Esophagus muscularis mucosa (tissue), 4 donors: ENCODE data around the gene AACS. TPM values are rescaled to one million over a fixed set of nuclear protein-coding genes. Genes with fewer than 3 reads are reported as not detected.
"Not testable (repeated sequence)": the region's sequence is repeated elsewhere in the genome, so short reads cannot be mapped to it uniquely, and the experiment has no call there.

Experiments
- DNase-seq: peaks from one replicate; pipeline ENCODE4 v3.0.0-alpha.2; 2017; ENCODE audit errors: extremely low spot score
- H3K27ac ChIP-seq, 4 donors: fragments of 200-600 bp; sonication (generic); replicated peaks in 1 of 4; 1 replicate in 3 of 4; 2 replicates in 1 of 4; pipeline ENCODE4 v1.5.1; 2016 to 2019; ENCODE audit warnings: mild to moderate bottlenecking in 1 of 4
- H3K27me3 ChIP-seq, 4 donors: fragments of 200-600 bp; sonication (generic); one replicate each; pipeline versions ENCODE4 v1.5.1 to v1.6.0; 2016 to 2019
- H3K36me3 ChIP-seq, 4 donors: fragments of 200-600 bp; sonication (generic); one replicate each; pipeline ENCODE4 v1.5.1; 2016 to 2019
- H3K4me1 ChIP-seq, 4 donors: fragments of 200-600 bp; sonication (generic); one replicate each; pipeline ENCODE4 v1.5.1; 2016 to 2019
- H3K4me3 ChIP-seq, 4 donors: fragments of 200-600 bp; sonication (generic); 1 replicate in 2 of 4; 2 replicates in 2 of 4; pipeline ENCODE4 v1.5.1; 2016 to 2019; ENCODE audit warnings: mild to moderate bottlenecking in 4 of 4, moderate library complexity in 1 of 4
- H3K9me3 ChIP-seq, 4 donors: fragments of 200-600 bp; sonication (generic); 1 replicate in 3 of 4; 2 replicates in 1 of 4; pipeline ENCODE4 v1.5.1; 2016 to 2019
- EP300 ChIP-seq: sonication (generic); formaldehyde crosslinking; IDR thresholded peaks from one replicate; pipeline ENCODE4 v1.6.1; 2017; ENCODE audit warnings: antibody characterized with exemption
- POLR2A ChIP-seq: fragments of 450-650 bp; IDR thresholded peaks from one replicate; pipeline ENCODE4 v1.6.1; 2017; ENCODE audit warnings: antibody characterized with exemption, moderate library complexity, mild to moderate bottlenecking, low read depth
- POLR2AphosphoS5 ChIP-seq, 2 donors: sonication (generic); formaldehyde crosslinking; IDR thresholded peaks; one replicate each; pipeline ENCODE4 v1.6.1; 2017; ENCODE audit warnings: antibody characterized with exemption in 2 of 2
- WGBS: methylation state at CpG from one replicate; pipeline ENCODE4 v1.1.5; 2018; 5-methylcytosine and 5-hydroxymethylcytosine counted together
- intact Hi-C: fragments of 100-400 bp; cut with DNase I; formaldehyde crosslinking; loops from one replicate; pipeline ENCODE4 v1.15.1; 2023
- total RNA-seq, 4 donors: library from RNA; depleted of rRNA; stranded (reverse); fragments of >200 nt; gene quantifications; one replicate each; pipeline versions ENCODE4 v1.1.0 to v1.2.1, GENCODE V29; 2016
- TF ChIP-seq, protein P1 (sequence below), 3 experiments: fragments of 200-600 bp in 2 of 3; fragments of 450-650 bp in 1 of 3; sonication (generic) in 2 of 3; IDR thresholded peaks; one replicate each; pipeline ENCODE4 v1.5.1; 2017 to 2019; ENCODE audit warnings: antibody characterized with exemption in 3 of 3, mild to moderate bottlenecking in 2 of 3, moderate library complexity in 1 of 3

The AACS gene
- total RNA-seq, 4 donors from 2014 or later = 10.2 to 16.7 (median 13.9) TPM

DNA sequence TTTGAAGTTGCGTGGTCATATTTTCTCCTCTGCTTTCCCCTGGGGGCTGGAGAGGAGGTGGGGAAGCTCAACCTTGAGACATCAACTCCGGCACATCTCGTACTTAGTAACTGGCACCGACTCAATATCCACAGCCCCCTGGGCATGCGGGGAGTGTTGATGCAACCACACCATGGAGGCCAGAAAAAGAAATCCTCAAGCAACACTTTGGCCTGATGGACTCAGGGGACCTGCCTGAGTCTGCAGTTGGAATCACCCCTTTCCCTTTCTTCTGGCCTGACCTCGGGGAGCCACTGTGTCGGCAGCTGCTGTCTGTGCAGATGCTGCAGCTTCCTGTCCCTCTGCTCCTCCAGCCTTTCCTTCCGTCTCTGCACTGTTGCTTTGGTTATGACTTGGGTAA, 11.4 kb upstream of the AACS start:
- H3K27ac ChIP-seq = no peak overlapping the region
- no peak for DNase-seq
- WGBS = 69% methylated on average over 8 of the region's 8 CpGs
- no peaks in the 10 kb centered on the region for H3K9me3 ChIP-seq
- no peak overlapping the region for H3K4me3 ChIP-seq
- intact Hi-C loops = no loop called here
- H3K4me1 ChIP-seq = peaks cover 5 to 13% (median 11%) of the 10 kb centered on the region in 4 donors
- no peaks in the 10 kb centered on the region for H3K27me3 ChIP-seq
- H3K36me3 ChIP-seq = no peaks in the 10 kb centered on the region
- TF ChIP-seq POLR2A (no peak), EP300 (no peak), POLR2AphosphoS5 (IDR thresholded peaks at IDR 0.05) (no peak)
- TF ChIP-seq, protein P1, sequence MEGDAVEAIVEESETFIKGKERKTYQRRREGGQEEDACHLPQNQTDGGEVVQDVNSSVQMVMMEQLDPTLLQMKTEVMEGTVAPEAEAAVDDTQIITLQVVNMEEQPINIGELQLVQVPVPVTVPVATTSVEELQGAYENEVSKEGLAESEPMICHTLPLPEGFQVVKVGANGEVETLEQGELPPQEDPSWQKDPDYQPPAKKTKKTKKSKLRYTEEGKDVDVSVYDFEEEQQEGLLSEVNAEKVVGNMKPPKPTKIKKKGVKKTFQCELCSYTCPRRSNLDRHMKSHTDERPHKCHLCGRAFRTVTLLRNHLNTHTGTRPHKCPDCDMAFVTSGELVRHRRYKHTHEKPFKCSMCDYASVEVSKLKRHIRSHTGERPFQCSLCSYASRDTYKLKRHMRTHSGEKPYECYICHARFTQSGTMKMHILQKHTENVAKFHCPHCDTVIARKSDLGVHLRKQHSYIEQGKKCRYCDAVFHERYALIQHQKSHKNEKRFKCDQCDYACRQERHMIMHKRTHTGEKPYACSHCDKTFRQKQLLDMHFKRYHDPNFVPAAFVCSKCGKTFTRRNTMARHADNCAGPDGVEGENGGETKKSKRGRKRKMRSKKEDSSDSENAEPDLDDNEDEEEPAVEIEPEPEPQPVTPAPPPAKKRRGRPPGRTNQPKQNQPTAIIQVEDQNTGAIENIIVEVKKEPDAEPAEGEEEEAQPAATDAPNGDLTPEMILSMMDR (IDR thresholded peaks at IDR 0.05) = no peak

DNA sequence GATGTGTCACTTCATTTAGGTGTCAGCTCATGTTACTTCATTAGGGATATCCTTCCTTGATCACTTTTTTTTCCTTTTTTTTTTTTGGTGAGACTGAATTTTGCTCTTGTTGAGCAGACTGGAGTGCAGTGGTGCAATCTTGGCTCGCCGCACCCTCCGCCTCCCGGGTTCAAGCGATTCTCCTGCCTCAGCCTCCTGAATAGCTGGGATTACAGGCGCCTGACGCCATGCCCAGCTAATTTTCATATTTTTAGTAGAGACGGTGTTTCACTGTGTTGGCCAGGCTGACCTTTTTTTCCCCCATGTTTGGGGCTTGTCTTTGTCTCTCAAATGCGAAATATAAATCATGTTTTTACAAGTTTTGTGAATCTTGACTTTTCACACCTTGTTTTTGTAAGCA, 9.6 kb upstream of the AACS start:
- H3K4me1 ChIP-seq = no peaks in the 10 kb centered on the region
- intact Hi-C loops = no loop called here
- H3K9me3 ChIP-seq = no peaks in the 10 kb centered on the region
- WGBS = 85% methylated on average over 9 of the region's 9 CpGs
- no peak overlapping the region for H3K4me3 ChIP-seq
- H3K27ac ChIP-seq = no peak overlapping the region
- no peak for DNase-seq
- TF ChIP-seq EP300 (no peak), POLR2A (no peak), POLR2AphosphoS5 (IDR thresholded peaks at IDR 0.05) (no peak)
- TF ChIP-seq, protein P1 (IDR thresholded peaks at IDR 0.05) = no peak
- H3K36me3 ChIP-seq = no peaks in the 10 kb centered on the region
- H3K27me3 ChIP-seq = no peaks in the 10 kb centered on the region

DNA sequence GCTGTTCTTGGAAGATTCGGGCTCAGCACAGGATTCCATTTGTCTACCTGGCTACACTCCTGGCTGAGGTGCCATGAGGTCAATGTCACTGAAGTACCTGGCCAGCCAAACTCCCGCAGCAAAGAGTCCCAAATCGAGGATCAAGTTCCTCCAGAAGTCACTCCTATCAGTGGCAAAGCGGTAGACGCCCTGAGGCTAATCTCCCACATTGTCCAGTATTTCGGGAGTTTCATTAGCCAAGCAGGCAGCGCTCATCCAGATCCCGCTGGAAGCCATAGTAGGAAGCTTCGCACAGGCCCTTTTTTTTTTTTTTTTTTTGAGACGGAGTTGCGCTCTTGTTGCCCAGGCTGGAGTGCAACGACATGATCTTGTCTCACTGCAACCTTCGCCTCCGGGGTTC, 8.9 kb upstream of the AACS start:
- H3K4me1 ChIP-seq = no peaks in the 10 kb centered on the region
- intact Hi-C loops = no loop called here
- WGBS = 87% methylated on average over 14 of the region's 14 CpGs
- no peak for TF ChIP-seq POLR2A
- TF ChIP-seq, protein P1 (IDR thresholded peaks at IDR 0.05) = no peak
- no peak for TF ChIP-seq EP300
- TF ChIP-seq POLR2AphosphoS5 (IDR thresholded peaks at IDR 0.05) = no peak
- H3K4me3 ChIP-seq = no peak overlapping the region
- no peaks in the 10 kb centered on the region for H3K9me3 ChIP-seq
- H3K27ac ChIP-seq = no peak overlapping the region
- no peaks in the 10 kb centered on the region for H3K36me3 ChIP-seq
- no peaks in the 10 kb centered on the region for H3K27me3 ChIP-seq
- DNase-seq = no peak

DNA sequence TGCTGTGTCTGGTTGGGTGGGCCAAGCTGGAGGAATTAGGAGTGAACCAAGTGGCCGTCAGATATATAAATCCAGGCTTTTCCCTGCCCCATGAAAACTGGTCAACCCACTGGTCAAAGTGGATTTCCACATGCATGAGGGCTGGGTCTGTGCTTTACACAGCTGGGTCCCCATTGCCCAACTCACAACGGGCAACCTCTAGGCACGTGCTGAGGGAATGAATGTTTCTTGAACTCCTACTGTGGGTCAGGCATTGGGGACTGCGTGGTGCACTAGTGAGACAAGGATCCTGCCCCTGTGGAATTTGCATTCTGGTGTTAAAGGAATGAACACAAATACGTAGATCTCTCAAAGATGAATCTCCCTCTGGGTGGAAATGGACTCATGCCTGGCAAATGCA, 7.5 kb upstream of the AACS start:
- DNase-seq = no peak
- intact Hi-C loops = no loop called here
- Histone ChIP-seq H3K27me3 (no peaks in the 10 kb centered on the region), H3K36me3 (no peaks in the 10 kb centered on the region), H3K27ac (no peak overlapping the region), H3K4me1 (no peaks in the 10 kb centered on the region), H3K4me3 (no peak overlapping the region), H3K9me3 (no peaks in the 10 kb centered on the region)
- TF ChIP-seq POLR2A = no peak
- TF ChIP-seq EP300 = no peak
- TF ChIP-seq, protein P1 (IDR thresholded peaks at IDR 0.05) = no peak
- no peak for TF ChIP-seq POLR2AphosphoS5 (IDR thresholded peaks at IDR 0.05)
- WGBS = 82% methylated on average over 5 of the region's 5 CpGs

DNA sequence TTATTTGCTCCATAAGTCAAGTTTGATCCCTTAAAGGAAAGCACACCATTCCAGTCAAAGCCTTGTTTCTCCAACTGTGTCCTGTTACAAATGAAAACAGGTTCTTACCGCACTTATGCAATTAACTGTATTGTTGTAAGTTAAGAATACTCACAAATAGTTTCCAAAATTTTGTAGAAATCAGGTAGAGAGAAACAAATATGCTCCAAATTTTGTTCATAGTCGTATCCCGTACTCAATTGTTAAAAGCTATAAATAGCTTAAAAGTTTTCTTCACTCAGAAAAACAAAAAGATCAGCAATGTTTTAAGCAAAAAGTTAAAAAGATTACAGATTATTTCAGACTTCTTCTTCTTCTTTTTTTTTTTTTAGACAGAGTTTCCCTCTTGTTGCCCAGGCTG, 4.0 kb upstream of the AACS start:
- TF ChIP-seq POLR2A = no peak
- TF ChIP-seq, protein P1 (IDR thresholded peaks at IDR 0.05) = no peak
- no peak for TF ChIP-seq POLR2AphosphoS5 (IDR thresholded peaks at IDR 0.05)
- no peak for TF ChIP-seq EP300
- H3K9me3 ChIP-seq = no peaks in the 10 kb centered on the region
- H3K27me3 ChIP-seq = no peaks in the 10 kb centered on the region
- H3K27ac ChIP-seq = no peak overlapping the region
- H3K4me1 ChIP-seq = peaks cover 6 to 19% (median 16%) of the 10 kb centered on the region in 4 donors
- no peak for DNase-seq
- WGBS = 92% methylated on average over 3 of the region's 3 CpGs
- no peak overlapping the region for H3K4me3 ChIP-seq
- no peaks in the 10 kb centered on the region for H3K36me3 ChIP-seq
- intact Hi-C loops = loop anchor here (5.0 kb wide), 1 partner anchor 74 kb away; the partner anchor contains the start of gene DHX37

GRCh38 chr12:125063522-125063921, 1.7 kb upstream of the AACS start:
- not testable (repeated sequence) for H3K36me3 ChIP-seq, DNase-seq, H3K27me3 ChIP-seq, H3K27ac ChIP-seq, H3K4me3 ChIP-seq, H3K9me3 ChIP-seq
- H3K4me1 ChIP-seq = peaks cover 6 to 32% (median 28%) of the 10 kb centered on the region in 4 donors
- WGBS = 84% methylated on average over 4 of the region's 4 CpGs
- intact Hi-C loops = loop anchor here (5.0 kb wide), 1 partner anchor 76 kb away; the partner anchor contains the start of gene DHX37
